Measurements from ENCODE around the gene RSKR. TPM values are rescaled to one million over a fixed set of nuclear protein-coding genes. Genes with fewer than 3 reads are reported as not detected.

The RSKR gene
- total and polyA plus RNA-seq, 9 of the 15 experiments (the other 6 are each of a cell fraction or from before 2014, with no cell fraction given) = 1.4 to 42.3 (median 16.2) TPM

- TF ChIP-seq MITF (IDR thresholded peaks at IDR 0.05) (0 out of 2 replicates have a peak, but pooled peaks have one; percentile 21), CREM (IDR thresholded peaks at IDR 0.05; ENCODE audit: low read depth) (peak; percentile 98), EP400 (IDR thresholded peaks at IDR 0.05) (peak; percentile 97), ATF1 (CRISPR knock-in tag; IDR thresholded peaks at IDR 0.05) (peak; percentile 77), ATF1 (tag; IDR thresholded peaks at IDR 0.05) (peak; percentile 99), MLLT1 (IDR thresholded peaks at IDR 0.05) (peak; percentile 47 to 64), SMARCC2 (IDR thresholded peaks at IDR 0.05; ENCODE audit: low read depth) (0 out of 2 replicates have a peak, but pooled peaks have one; percentile 16), KDM4B (IDR thresholded peaks at IDR 0.05; ENCODE audit: borderline replicate concordance in 2 of 2, low read depth in 1 of 2) (peak in 1 of 2 experiments; percentile 75; a peak in 2 of 4 replicates), NKRF (IDR thresholded peaks at IDR 0.05; ENCODE audit: borderline replicate concordance) (peak; percentile 94), ZNF507 (tag; conservative IDR thresholded peaks at IDR 0.05) (no peak), VEZF1 (CRISPR knock-in tag; IDR thresholded peaks at IDR 0.05) (peak; percentile 89), LCOR (CRISPR knock-in tag; IDR thresholded peaks at IDR 0.05) (peak; percentile 79), HDAC3 (IDR thresholded peaks at IDR 0.05; ENCODE audit: borderline replicate concordance, partially characterized antibody) (no peak), DPF2 (IDR thresholded peaks at IDR 0.05) (peak; percentile 63; the same call in 1 of the 2 replicates), MAZ (CRISPR knock-in tag; conservative IDR thresholded peaks at IDR 0.05 in 1 of 2, IDR thresholded peaks at IDR 0.05 in 1 of 2) (peak; percentile 78 to 86), CEBPB (tag; IDR thresholded peaks at IDR 0.05) (peak; percentile 42; the same call in 1 of the 2 replicates), KLF13 (tag; IDR thresholded peaks at IDR 0.05; ENCODE audit: borderline replicate concordance, low read depth) (peak; percentile 20; the same call in 1 of the 2 replicates), MAFK (IDR thresholded peaks at IDR 0.05; ENCODE audit: low read length) (peak; percentile 22; the same call in 1 of the 2 replicates), MNT (conservative IDR thresholded peaks at IDR 0.05) (peak; percentile 88 to 94)
These were observed 47.9 kb upstream of the RSKR start, which contains the start of the genes SDF2 and SUPT6H (continued) for GRCh38 chr17:28661635-28662526.

All from K562 (cell line).